ENCODE measurements around the gene LACRT.

LACRT gene

GRCh38 chr12:54631988-54632728 lies 2.5 kb downstream of the LACRT start:
- peak; percentile 19 for DNase-seq

GRCh38 chr12:54631551-54631950 lies 3.1 kb downstream of the LACRT start:
- DNase-seq = no peak

- DNase-seq = no peak
Observed at GRCh38 chr12:54629925-54630324, 4.8 kb downstream of the LACRT start.

GRCh38 chr12:54628186-54628846 lies 6.4 kb downstream of the LACRT start:
- no peak for DNase-seq

- DNase-seq = no peak
Observed at GRCh38 chr12:54627304-54627703, 7.4 kb downstream of the LACRT start.

- DNase-seq = no peak
Observed at GRCh38 chr12:54625598-54625997, 9.1 kb downstream of the LACRT start.

GRCh38 chr12:54624315-54625279 lies 10.1 kb downstream of the LACRT start:
- DNase-seq = peak; percentile 5

- peak; percentile 52 for DNase-seq
Observed at GRCh38 chr12:54622463-54623183, 12.1 kb downstream of the LACRT start.

GRCh38 chr12:54616933-54617680 lies 17.6 kb downstream of the LACRT start:
- DNase-seq = peak; percentile 87

- no peak for DNase-seq
Observed at GRCh38 chr12:54612225-54612750, 22.4 kb downstream of the LACRT start.

- no peak for DNase-seq
Observed at GRCh38 chr12:54611715-54612149, 23.0 kb downstream of the LACRT start.

GRCh38 chr12:54608769-54609168 lies 25.9 kb downstream of the LACRT start:
- no peak for DNase-seq

- DNase-seq = no peak
Observed at GRCh38 chr12:54608156-54608555, 26.5 kb downstream of the LACRT start.

- no peak for DNase-seq
Observed at GRCh38 chr12:54606556-54606955, 28.1 kb downstream of the LACRT start.

GRCh38 chr12:54605138-54605970 lies 29.3 kb downstream of the LACRT start:
- DNase-seq = no peak

GRCh38 chr12:54604436-54604835 lies 30.3 kb downstream of the LACRT start:
- DNase-seq = no peak

GRCh38 chr12:54603872-54604271 lies 30.8 kb downstream of the LACRT start:
- DNase-seq = no peak

- peak; percentile 88 for DNase-seq
Observed at GRCh38 chr12:54603173-54603814, 31.4 kb downstream of the LACRT start.

GRCh38 chr12:54602661-54603060 lies 32.0 kb downstream of the LACRT start:
- DNase-seq = no peak

- peak; percentile 39 for DNase-seq
Observed at GRCh38 chr12:54601841-54602240, 32.9 kb downstream of the LACRT start.

Data from hematopoietic multipotent progenitor cell treated with erythropoietin and hydrocortisone succinate and interleukin-3 and kit ligand, for 4 days (in vitro differentiated cells).